GM12891 (cell line): ENCODE measurements around the gene EVI5.
"Not testable (repeated sequence)": the region's sequence is repeated elsewhere in the genome, so short reads cannot be mapped to it uniquely, and the experiment has no call there.

Experiments used
- DNase-seq: peaks from one replicate; pipeline ENCODE4 v3.0.0; 2011; ENCODE audit warnings: low spot score; ENCODE audit not compliant: insufficient read length
- FAIRE-seq: peaks from 2 replicates; lab custom pipeline; 2011; peaks lifted over from hg19 to GRCh38; lab: Jason Lieb, UNC
- PAX5 ChIP-seq: IDR thresholded peaks from 2 replicates; pipeline ENCODE4 v1.6.1; 2011; ENCODE audit warnings: low read length, moderate library complexity, mild to moderate bottlenecking; ENCODE audit not compliant: insufficient read depth, severe bottlenecking
- POLR2A ChIP-seq: IDR thresholded peaks from 2 replicates; pipeline ENCODE4 v1.6.1; 2011; ENCODE audit warnings: low read depth, low read length, control low read depth
- POLR2AphosphoS5 ChIP-seq: IDR thresholded peaks from 2 replicates; pipeline ENCODE4 v1.6.1; 2011; ENCODE audit warnings: low read depth, low read length, control low read depth
- POU2F2 ChIP-seq: IDR thresholded peaks from 2 replicates; pipeline ENCODE4 v1.6.1; 2011; ENCODE audit warnings: low read depth, mild to moderate bottlenecking, control low read depth, low read length, moderate library complexity
- SPI1 ChIP-seq: IDR thresholded peaks from 2 replicates; pipeline ENCODE4 v1.6.1; 2011; ENCODE audit warnings: low read depth, low read length, control low read depth
- TAF1 ChIP-seq: IDR thresholded peaks from 2 replicates; pipeline ENCODE4 v1.6.1; 2011; ENCODE audit warnings: low read depth, low read length, control low read depth

Gene EVI5

DNA sequence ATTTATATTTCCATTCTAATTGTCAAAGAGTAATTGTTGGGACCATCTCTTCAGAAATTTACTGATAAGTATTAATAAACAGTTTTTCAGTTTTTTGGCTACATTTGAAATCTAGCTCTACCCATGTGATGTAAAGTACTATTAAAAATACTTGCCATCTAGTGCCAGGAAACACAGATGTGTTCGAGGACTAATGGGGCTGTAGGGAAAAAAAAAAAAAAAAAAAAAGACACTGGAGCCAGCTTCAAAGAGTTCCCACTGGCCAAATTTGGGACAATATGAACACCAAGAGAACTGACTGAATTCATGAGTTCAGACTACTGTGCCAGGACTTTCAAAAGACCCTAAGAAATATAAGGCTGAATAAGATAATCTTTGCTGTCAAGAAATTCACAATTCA is 233.0 kb downstream of the EVI5 start:
- TF ChIP-seq POLR2AphosphoS5 (no peak), TAF1 (no peak), POU2F2 (no peak), POLR2A (no peak), SPI1 (no peak), PAX5 (no peak)
- FAIRE-seq: no peak
- no peak for DNase-seq

- TF ChIP-seq PAX5 (no peak), POU2F2 (no peak), SPI1 (no peak), TAF1 (no peak), POLR2A (no peak), POLR2AphosphoS5 (no peak)
- FAIRE-seq: peak; percentile 71
- DNase-seq: no peak
These were observed 240.1 kb downstream of the EVI5 start for GRCh38 chr1:92544756-92545165.

DNA sequence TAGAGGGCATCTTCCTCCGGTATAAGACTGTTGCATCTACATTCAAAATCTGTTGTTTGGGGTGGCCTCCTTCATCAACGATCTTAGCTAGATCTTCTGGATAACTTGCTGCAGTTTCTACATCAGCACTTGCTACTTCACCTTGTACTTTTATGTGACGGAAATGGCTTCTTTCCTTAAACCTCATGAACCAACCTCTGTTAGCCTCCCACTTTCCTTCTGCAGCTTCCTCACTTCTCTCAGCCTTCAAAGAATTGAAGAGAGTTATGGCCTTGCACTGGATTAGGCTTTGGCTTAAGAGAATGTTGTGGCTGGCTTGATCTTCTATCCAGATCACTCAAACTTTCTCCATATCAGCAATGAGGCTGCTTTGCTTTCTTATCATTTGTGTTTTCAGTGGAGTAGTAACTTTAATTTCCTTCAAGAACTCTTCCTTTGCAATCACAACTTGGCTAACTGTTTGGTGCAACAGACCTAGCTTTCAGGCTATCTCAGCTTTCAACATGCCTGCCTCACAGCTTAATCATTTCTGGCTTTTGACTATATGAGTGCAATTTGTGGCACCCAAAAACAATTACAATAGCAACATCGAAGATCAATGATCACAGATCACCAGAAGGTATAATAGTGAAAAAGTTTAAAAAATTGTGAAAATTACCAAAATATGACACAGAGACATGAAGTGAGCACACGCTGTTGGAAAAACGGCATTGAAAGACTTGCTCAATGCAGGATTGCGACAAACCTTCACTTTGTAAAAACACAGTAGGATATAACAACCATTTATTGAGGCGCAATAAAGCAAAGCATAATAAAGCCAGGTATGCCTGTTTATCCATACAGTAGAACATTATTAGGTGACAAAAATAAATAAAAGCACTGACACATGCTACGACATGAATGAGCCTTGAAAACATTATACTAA is 241.5 kb downstream of the EVI5 start:
- TF ChIP-seq TAF1: no peak
- TF ChIP-seq POLR2A: no peak
- no peak for TF ChIP-seq PAX5
- no peak for TF ChIP-seq SPI1
- no peak for TF ChIP-seq POU2F2
- TF ChIP-seq POLR2AphosphoS5: no peak
- no peak for FAIRE-seq
- DNase-seq: no peak

DNA sequence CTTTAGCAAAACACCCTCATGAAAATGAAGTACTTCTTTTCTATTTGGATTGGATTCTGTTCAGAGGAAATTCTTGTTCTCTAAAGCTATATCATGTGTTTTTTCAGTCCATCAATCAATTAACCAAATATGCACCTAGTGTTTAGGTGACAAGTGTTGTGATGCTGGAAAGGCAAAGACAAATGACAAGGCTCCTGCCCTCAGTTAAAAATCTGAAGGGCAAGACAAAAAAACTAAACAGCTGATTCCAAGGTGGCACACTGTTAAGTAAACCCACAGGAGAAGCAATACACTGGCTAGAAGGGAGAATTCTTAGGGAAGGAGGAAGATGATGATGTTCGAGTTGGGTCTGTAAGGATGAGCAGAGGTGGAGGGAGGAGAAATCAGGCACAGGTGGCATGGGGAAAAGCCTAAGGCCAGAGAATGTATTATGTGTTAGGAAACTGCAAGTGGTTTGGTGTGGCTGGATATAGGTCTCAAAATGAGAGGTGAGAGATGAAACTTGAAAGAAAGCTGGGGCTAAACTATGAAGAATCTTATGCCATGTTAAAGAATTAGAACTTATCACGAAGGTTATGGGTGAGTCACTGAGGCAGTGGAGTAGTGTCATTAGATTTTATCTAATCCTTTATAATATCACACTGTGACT is 246.4 kb downstream of the EVI5 start:
- TF ChIP-seq SPI1 (no peak), PAX5 (no peak), POU2F2 (0 out of 2 replicates have a peak, but pooled peaks have one; percentile 5), POLR2AphosphoS5 (peak; percentile 64; the same call in 1 of the 2 replicates), POLR2A (peak; percentile 79)
- DNase-seq: no peak
- FAIRE-seq: peak; percentile 75

DNA sequence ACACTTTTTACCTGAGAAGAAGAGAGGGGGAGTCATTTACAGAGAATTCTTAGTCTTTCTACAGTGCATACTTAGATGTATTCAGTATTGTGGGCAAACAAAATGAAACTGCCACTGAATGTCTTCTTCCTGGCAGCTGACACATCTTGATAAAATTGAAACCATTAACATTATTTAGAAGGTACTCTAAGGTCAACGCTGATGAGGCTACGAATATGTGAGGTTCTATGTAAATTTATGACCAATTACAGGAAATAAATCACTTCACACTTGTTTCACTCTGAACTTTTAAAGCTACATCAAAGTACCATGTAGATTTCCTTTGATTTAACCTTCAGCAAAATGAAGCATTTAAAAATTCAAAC is 246.9 kb downstream of the EVI5 start:
- peak; percentile 30 for DNase-seq
- TF ChIP-seq SPI1: no peak
- no peak for TF ChIP-seq POLR2A
- TF ChIP-seq TAF1: no peak
- TF ChIP-seq POLR2AphosphoS5: no peak
- no peak for TF ChIP-seq POU2F2
- TF ChIP-seq PAX5: no peak
- peak; percentile 91 for FAIRE-seq

- TF ChIP-seq SPI1: peak; percentile 72
- no peak for TF ChIP-seq POLR2A
- no peak for TF ChIP-seq TAF1
- TF ChIP-seq POLR2AphosphoS5: no peak
- TF ChIP-seq PAX5: peak; percentile 21
- DNase-seq (no peak), FAIRE-seq (peak; percentile 74)
These were observed 247.7 kb downstream of the EVI5 start for GRCh38 chr1:92536980-92537884.

- no peak for DNase-seq
- no peak for TF ChIP-seq POLR2A
- no peak for TF ChIP-seq POU2F2
- no peak for TF ChIP-seq SPI1
- no peak for TF ChIP-seq PAX5
- no peak for TF ChIP-seq TAF1
- no peak for TF ChIP-seq POLR2AphosphoS5
- peak; percentile 20 for FAIRE-seq
These were observed 248.5 kb downstream of the EVI5 start for GRCh38 chr1:92536211-92536979.

- FAIRE-seq: not testable (repeated sequence)
These were observed 252.5 kb downstream of the EVI5 start for GRCh38 chr1:92532371-92532770.

DNA sequence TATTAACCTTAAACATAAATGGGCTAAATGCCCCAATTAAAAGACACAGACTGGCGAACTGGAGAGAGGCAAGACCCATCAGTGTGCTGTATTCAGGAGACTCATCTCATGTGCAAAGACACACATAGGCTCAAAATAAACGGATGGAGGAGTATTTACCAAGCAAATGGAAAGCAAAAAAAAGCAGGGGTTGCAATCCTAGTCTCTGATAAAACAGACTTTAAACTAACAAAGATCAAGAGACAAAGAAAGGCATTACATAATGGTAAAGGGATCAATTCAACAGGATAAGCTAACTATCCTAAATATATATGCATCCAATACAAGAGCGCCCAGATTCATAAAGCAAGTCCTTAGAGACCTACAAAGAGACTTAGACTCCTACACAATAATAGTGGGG is 253.0 kb downstream of the EVI5 start:
- DNase-seq, FAIRE-seq: not testable (repeated sequence)

More at GRCh38 chr1:92532371-92532770, 252.5 kb downstream of the EVI5 start:
- not testable (repeated sequence) for DNase-seq
